Mucosa of gallbladder (tissue), 1 donor: ENCODE results near the gene GATA5. TPM values are rescaled to one million over a fixed set of nuclear protein-coding genes. Genes with fewer than 3 reads are reported as not detected.

Source experiments
- DNase-seq: peaks from one replicate; pipeline ENCODE4 v3.0.0-alpha.2; 2020; ENCODE audit warnings: low spot score
- total RNA-seq: library from RNA; stranded (reverse); gene quantifications from one replicate; pipeline ENCODE4 v1.2.1, GENCODE V29; 2021
- donor health status: DM: no; HTN: no; CAD: no.

Gene GATA5
- total RNA-seq, 1 donor from 2014 or later, result 8.7 TPM

- no peak for DNase-seq
These were observed 20.7 kb downstream of the GATA5 start for GRCh38 chr20:62454904-62455636.

DNA sequence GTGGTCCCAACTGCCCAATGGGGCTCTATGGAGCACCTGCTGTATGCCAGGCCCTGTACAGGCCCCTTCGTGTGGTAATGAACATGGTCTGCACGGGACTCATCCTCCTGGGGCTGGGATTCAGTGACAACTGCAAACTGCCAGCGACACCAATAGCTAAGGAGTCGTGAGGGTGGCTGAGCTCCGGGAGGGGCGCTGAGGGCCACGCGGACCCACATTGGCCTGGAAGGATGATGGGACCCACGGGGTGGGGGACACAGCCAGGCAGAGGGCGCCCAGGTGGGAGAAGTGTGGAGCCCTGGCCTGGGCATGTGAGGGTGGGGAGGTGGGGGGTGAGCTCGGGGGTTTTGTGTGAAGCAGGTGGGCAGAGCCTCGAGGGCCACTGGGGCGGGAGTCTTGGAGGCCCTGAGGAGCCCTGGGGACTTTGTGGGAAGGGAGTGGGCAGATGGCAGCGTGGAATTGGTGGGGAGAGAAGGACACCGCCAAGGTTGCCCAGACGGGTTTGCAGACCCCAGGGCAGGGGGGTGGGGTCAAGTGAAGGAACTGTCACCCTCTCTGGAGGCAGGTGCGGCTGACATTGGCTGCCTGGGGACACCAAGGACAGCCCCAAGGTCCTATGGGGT is 22.5 kb downstream of the GATA5 start:
- DNase-seq, result no peak

- DNase-seq, result no peak
These were observed 23.2 kb downstream of the GATA5 start for GRCh38 chr20:62452475-62453095.

DNA sequence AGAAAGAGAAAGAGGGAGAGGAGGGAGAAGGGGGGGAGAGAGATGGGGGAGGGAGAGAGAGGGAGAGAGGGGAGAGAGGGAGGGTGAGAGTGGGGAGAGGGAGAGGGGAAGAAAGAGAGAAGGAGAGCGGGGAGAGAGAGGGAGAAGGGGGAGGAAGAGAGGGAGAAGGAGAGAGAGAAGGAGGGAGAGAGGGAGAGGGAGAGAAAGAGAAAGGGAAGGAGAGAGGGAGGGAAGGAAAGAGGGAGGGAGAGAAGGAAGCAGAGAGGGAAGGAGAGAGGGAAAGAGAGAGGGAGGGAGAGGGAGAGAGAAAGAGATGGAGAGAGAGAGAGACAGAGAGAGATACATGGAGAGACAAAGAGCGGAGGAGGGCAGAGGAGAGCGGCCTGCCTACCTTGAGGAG is 23.8 kb downstream of the GATA5 start:
- DNase-seq, result no peak

- DNase-seq, result no peak
These were observed 24.5 kb downstream of the GATA5 start for GRCh38 chr20:62451156-62451767.

GRCh38 chr20:62449951-62450691 is 25.7 kb downstream of the GATA5 start:
- DNase-seq, result no peak

DNA sequence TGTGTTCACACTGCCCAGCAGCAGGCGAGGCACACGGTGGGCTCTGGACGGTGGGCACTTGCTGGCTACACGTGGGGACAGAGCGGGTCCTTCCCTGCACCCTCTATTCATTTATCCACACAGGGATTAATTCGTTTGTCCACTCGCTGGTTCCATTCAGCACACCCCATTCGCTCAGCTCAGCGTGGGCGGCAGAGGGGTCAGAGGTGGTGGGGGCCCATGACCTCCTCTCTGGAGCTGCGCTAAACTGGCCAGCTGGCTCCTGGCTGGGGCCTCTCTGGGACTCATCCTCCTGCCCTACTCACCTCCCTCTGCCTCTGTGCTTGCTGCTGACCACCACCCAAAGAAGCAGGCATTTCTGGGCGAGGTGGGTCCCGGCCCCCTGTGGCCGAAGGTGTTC is 27.0 kb downstream of the GATA5 start:
- DNase-seq, result no peak

- DNase-seq, result no peak
These were observed 27.8 kb downstream of the GATA5 start for GRCh38 chr20:62448038-62448437.

DNA sequence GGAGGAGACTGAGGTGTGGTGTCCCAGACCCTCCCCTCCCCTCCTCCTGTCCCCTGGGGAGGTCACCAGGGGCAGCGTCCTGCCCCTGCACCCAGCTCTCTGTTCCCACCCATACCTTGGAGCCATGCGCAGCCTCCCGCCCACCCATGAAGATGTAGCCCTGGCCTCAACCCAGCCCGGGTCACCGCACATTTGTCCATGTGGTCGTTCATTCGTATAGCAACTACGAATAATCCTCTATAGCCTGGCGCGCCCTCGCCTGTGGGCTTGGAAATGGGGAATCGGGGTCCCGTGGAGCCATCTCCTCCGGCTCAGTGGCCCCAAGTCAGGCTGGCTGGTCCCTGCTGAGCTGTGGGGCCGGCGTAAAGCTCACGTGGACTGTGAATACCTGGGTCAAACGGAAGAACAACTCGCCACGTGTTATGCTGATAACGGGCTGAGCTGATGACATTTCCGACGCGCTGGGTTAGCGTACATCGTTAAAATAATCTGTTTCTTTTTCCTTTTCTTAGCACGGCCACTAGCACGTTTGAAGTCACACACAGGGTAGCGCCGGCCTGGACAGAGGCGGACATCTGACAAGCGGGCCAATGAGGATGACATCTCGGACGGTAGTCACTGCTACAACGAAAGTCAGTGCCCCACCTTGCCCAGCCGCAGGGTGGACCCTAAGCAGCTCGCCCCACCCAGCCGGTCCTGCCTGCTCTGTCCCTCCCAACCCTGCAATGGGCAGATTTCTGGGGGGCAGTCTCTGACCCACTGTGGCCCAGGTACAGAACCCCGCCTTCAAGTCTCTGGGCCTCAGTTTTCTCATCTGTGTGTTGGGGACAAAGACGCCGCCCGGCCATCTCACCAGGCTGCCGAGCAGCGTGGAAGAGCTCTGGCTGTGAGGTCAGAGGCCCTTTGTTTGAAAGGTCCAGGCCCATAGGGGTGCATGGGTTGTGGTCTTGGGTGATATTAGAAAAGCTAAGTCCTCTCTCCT is 28.6 kb downstream of the GATA5 start:
- no peak for DNase-seq

DNA sequence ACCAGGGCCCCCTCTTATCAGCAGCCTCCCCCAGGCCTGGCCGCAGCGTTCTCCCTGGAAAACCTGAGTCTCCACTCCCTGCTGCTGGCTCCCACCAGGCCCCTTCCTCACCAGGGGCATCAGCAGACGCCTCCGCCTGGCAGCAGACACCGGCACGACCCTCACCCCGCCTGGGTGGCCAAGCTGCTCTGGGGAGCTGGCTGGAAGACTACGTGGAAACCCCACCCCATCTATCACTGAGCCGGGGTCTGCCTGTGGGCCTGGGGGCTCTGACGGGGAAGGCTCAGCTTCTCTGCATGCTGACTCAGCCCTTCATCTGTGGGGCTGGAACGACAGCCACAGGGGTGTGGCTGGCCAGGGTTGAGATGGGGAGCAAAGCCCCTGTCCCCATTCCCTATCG is 29.3 kb downstream of the GATA5 start:
- DNase-seq, result no peak

- no peak for DNase-seq
These were observed 30.0 kb downstream of the GATA5 start for GRCh38 chr20:62445553-62446340.

DNA sequence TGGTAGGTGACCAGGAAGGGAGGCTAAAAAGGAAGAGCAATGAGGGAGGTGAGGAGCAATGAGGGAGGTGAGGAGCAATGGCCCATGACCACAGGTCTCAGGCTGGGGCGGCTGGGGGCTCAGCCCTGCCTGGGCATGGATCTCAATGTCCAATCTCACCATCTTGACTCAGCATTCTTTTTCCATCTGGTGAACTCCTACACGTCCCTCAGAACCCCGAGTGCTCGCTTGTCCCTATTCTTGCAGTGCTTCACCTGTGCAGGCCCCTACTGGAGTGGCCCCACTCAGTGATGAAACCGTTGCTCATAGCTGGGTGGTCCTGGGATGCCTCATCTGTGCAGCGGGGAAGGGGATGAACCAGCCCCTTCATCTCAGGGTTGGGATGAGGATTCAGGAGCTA is 31.5 kb downstream of the GATA5 start:
- DNase-seq, result no peak

- DNase-seq, result no peak
These were observed 33.7 kb downstream of the GATA5 start for GRCh38 chr20:62441987-62442539.

DNA sequence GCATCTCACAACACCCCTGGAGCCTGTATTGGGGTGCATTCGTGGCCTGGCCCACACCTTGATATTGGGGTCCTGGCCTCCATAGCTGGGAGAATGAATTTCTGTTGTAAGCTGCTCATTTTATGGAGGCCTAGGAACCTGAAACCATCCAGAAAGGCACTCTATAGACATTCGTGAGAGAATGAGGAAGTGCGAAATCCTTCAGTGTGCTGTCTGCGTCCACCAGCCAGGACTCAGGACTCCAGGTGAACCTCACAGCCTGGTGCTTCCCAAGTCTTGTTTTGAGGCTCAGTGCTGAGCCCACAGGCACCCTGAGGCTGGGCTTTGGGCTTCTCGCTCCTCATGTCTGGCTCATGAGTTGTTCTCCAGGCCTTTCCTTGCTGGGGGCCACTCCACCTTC is 36.6 kb downstream of the GATA5 start:
- no peak for DNase-seq

DNA sequence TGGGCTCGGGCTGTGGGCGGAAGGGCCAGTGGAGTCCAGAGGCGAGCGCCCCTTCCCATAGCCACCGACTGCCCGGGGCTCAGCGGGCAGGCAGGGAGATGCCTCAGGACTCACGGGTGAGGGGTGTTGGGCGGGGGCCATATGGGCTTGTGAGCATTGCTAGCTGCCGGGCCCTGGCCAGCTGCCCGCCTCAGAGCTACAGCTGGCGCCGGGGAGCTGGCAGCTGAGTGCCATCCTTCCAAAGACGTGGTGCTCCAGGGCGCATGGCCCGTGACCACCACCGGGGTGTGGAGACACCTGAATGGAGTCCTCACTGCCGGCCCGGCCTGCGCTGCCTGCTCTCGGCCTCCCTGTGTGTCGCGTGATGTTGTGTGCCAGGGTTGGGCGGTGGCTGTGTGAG is 37.9 kb downstream of the GATA5 start:
- DNase-seq, result peak; percentile 29

- no peak for DNase-seq
These were observed 38.3 kb downstream of the GATA5 start for GRCh38 chr20:62437496-62437895.

DNA sequence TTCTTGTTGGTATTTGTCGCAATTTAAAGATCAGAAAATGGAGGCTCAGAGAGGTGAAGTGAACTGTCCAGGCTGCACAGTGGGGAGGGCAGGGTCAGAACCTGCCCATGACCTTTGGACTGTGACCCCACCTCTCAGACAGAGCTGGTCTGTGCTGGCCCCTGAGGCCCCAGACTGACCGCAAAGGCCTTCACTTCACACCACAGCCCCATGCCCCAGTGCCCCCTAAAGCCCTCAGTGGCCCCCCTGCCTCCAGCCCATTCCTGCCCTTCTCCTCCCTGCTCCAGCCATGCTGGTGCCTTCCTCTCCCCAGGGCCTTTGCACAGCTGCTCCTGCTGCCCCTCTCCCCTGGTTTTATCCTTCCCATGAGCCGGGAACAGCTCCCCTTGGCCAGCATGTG is 39.1 kb downstream of the GATA5 start:
- DNase-seq, result no peak

DNA sequence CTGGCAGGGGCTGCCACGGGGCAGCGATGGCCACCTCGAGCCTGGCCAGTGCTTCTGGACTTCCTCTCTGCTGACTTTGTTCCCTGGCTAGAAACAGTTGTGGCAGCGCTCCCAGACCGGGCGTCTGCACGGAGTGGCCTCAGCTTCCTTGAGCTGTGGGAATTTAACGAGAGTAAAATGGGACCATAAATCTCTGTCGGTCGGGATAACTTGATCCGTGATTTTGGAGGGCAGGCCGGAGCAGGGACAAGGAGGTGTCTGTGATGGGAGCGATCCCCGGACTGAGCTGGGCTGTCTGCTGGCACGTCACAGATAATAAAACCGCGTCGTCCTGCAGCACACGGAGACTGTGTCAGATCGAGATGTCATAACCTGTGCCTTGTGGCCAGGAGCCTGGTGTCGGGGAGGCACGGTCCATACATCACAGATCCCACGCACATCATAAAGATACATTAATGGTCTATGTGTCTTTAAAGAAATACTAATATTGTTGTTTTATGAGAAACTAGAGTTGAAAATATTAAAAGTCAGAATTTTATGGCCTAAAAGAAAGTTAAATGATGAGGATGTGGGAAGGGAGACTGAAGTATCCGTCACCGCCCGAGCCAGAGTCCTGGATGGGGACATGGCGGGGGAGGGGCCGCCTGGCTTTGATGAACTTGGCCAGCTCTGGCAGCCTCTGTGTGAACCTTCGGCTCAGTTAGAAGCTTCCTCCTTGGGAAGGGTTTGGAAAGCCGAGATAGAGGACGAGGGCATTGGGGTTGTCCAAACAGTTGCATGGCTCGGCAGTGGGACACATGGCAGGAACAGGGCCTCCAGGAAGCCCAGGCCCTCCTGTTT is 41.9 kb downstream of the GATA5 start:
- no peak for DNase-seq
